ENCODE measurements around the gene TMCC2.

TMCC2 gene

DNA sequence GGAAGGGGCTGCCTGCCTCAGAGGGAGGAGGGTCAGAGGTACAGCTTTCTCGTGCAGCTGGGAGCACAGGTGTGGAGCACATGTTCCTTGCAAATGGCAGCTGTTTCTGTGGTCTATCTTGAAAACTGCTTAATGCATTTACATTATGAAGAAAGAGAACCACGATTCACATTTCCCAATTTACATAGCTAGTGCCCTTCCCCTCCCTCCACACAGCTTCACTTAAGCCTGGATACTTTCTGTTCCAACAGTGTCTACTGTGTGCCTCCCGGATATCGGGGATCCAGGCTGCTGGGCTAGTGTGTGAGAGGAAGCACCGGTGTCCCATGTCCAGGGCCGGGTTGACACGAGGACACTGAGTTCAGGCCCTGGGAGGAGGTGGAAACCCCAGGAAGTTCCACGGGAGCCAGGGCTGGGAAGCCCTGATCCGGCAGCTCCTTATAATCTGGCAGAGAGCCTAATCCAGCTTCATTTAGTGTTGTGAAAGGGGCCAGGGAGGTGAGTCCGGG lies 31.6 kb downstream of the TMCC2 start:
- DNase-seq: peak in 1 of 56 donors; percentile 35

DNA sequence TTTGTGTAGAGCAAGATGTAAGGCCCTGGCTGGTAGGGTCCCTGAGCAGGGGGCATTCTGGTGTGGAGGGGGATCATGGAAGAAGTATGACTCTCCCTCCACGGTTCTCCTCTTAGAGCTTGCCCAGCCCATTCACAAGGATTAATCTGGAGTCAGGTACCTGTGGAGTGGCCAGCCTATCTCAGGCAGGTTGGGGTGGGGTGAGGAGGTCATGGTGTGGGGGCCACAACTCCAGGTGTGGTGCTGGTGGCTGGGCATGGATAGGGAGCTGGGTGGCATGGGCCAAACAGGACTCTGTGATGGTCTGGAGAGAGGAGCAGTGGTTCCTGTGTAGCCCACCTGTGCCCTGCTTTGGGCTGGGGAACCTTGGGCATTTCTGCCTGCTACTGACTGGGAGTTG lies 32.3 kb downstream of the TMCC2 start:
- no peak for DNase-seq

DNA sequence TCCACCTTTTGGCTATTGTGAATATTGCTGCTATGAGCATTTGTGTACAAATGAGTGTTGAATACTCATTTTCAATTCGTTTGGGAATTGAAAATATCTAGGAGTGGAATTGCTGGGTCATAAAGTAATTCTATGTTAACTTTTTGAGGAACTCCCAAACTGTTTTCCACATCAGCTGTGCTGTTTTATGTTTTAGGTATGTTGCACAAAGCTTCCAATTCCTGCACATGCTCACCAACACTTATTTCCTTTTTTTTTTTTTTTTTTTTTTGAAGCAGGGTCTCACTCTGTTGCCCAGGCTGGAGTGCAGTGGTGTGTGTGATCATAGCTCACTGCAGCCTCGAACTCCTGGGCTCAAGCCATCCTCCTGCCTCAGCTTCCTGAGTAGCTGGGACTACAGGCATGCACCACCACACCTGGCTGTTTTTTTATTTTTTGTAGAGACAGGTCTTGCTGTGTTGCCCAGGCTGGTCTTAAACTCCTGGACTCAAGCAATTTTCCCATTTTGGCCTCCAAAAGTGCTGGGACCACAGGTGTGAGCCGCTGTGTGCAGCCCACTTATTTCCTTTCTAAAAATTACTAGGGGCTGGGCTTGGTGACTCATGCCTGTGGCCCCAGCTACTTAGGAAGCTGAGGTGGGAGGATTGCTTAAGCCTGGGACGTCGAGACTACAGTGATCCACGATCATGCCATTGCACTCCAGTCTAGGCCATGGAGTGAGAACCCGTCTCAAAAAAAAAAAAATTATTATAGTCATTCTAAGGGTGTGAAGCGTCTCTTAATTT lies 33.4 kb downstream of the TMCC2 start:
- peak in 1 of 56 donors; percentile 23 for DNase-seq

GRCh38 chr1:205261946-205262691 lies 34.4 kb downstream of the TMCC2 start:
- DNase-seq: no peak

DNA sequence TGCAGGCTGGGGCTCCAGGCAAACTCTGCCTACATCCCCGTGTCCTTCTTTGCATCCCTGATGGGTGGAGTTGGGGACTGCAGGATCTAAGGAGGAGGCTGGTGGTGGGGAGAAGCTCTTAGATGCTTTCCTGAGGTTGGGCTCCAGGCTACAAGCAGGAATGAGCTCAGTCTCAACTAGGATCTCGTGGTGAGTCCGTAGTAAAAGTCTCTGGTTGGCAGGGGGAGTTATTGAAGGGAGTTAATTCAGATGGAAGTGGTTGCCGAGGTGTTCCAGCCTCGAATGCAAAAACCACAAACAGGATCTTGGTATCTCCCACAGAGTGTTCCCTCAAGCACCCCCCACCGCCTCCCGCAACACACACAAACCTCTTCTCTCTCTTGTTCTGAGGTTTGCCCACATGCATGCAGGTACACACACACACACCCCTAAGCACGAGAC lies 35.0 kb downstream of the TMCC2 start:
- no peak for DNase-seq

DNA sequence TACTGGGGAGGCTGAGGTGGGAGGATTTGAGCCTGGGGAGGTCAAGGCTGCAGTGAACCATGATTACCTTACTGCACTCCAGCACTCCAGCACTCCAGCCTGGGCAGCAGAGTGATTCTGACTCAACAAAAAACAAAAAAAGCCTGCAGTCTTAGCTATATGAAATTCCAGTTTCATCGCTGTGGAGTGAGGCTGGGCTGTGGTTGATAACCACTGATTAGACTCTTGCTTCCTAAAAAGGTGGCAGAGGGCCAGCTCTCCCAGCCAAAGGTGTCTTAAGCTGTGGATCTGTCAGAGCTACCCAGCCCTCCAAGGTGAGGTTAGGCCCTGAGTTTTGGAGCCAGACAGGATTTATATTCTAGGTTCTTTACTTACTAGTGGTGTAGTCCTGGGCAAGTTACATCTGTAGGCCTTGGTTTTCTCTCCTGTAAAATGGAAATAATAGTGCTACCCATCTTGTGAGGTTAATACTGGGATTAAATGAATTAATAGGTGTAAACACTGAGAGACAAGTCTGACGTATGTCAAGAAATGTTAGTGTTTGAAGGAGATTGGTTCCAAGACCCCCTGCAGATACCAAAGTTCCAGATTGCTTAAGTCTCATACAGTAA lies 35.9 kb downstream of the TMCC2 start:
- no peak for DNase-seq

DNA sequence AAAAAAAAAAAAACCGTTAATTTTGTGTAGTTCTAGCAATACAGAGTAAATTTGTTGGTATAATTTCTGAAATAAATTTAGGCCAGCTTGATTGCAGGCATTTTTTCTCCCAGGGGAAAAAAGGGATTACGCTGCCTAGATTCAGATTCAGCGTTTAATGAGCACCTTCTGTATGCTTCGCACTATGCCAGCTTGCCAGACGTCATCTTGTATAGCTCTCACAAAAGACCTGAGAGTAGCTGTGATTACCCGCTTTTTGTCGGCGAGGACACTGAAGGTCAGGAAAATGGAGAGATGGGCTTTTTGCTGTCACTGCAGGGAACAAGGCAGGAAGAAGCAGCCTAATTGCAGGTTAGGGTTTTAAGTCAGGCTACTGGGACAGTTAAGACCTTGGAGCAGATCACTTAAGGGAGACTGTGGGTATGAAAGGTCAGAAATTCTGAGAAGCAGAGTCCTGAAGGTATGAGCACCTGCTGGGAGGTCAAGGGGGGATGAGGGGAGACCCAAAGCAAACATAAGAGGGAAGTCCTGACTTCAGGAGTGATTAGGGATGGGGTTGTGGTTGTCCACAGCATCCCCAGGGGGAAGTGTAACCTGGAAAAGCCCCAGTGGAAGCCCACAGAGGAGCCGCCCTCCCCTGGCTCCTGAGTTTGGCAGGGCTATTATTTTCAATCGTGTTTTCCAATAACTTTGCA lies 39.0 kb downstream of the TMCC2 start:
- no peak for DNase-seq

GRCh38 chr1:205267306-205267902 lies 39.7 kb downstream of the TMCC2 start:
- DNase-seq: no peak

- DNase-seq: no peak
Observed at GRCh38 chr1:205268846-205269680, 41.3 kb downstream of the TMCC2 start.

DNA sequence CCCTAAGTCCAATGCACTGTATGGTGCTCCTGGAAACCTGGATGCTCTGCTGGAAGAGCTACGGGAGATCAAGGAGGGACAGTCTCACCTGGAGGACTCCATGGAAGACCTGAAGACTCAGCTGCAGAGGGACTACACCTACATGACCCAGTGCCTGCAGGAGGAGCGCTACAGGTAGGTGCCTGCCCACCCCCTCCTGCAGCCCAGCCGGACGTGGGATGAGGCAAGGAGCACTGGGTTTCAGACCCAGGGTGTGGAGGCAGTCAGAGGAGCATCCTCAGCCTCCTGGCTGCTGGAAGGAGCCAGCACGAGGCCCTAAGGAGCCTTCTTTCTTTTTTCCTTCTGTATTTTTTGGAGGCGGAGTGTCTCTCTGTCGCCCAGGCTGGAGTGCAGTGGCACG lies 42.0 kb downstream of the TMCC2 start:
- DNase-seq: no peak

GRCh38 chr1:205270271-205270670 lies 42.5 kb downstream of the TMCC2 start:
- DNase-seq: no peak

DNA sequence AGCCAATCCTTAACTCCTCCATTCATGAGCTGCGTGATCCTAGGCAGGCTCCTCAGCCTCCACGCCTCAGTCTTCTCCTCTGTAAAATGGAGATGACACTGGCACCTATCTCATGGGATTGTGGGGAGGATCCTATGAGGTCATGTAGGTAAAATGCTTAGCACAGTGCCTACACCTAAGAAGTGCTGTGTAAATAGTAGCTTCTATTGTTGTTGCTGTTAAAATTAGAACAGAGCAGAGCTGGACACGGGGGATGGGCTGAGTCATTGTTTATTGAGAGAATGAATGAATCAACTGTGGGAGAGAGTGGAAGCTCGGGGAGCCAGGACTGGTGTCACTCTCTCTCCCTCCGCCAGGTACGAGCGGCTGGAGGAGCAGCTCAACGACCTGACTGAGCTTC lies 43.0 kb downstream of the TMCC2 start:
- DNase-seq: peak in 31 of 56 donors; percentile 13 to 79 (median 57)

GRCh38 chr1:205271277-205271676 lies 43.5 kb downstream of the TMCC2 start:
- DNase-seq: peak in 28 of 56 donors; percentile 26 to 79 (median 57)

- DNase-seq: no peak
Observed at GRCh38 chr1:205271745-205272144, 44.0 kb downstream of the TMCC2 start.

GRCh38 chr1:205272536-205272935 lies 44.8 kb downstream of the TMCC2 start:
- DNase-seq: no peak

DNA sequence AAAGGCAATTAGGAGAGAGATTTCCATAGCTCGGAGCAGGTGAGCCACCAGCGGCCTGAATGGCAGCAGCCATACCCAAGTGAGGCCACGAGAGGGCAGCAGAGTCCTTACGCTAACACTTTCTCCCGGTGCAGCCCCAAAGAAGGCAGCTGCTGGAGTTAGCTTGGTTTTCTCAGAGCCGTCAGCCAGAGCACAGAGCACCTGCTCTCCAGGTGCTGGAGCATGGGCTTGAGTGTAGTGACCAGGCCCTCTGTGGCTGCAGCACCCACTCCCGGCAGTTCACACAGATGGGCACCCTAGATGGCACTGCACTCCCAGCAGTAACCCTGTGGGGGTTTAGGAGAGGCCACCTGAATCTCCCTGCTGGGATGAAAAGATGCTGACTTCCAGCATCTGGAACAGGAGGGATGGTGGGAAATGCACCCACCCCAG lies 45.8 kb downstream of the TMCC2 start:
- peak in 55 of 56 donors; percentile 21 to 93 (median 72) for DNase-seq

DNA sequence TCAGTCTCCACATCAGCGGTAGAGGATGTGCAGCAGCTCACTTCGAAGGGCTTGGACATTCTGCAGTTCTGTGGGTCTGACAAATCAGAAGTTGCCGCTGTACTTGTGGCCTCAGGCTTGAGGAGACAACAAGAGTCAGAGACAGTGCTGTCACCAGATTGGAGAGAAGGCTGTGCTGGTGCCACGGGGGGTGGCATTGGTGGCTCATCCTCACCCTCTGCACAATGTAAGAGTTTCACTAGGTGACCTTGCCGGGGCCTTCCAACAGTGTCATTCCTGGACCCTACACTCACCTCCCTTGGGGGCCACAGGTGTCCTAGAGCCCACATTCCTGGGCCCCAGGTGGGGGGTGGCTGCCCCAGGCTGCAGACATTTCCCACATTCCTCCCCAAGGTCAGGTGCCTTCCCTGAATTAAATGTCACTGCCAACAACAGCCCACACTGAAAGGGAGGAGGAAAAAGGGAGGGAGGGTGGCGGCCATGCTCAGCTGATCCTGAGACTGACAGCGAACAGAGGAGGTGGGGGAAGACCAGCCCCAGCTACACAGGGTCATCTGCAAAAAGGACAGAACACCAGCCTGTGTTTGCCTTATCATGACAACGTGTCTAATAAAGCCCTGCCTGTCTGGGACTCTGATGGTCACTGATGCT lies 46.4 kb downstream of the TMCC2 start:
- peak in 1 of 56 donors; percentile 16 for DNase-seq

- DNase-seq: no peak
Observed at GRCh38 chr1:205275133-205275532, 47.4 kb downstream of the TMCC2 start.

All from nucleus accumbens (tissue), 56 donors.